ENCODE measurements around the gene NADK2. TPM values are rescaled to one million over a fixed set of nuclear protein-coding genes. Genes with fewer than 3 reads are reported as not detected.

The NADK2 gene
- total RNA-seq, 6 experiments from 2014 or later = 102 to 253 (median 142) TPM

DNA sequence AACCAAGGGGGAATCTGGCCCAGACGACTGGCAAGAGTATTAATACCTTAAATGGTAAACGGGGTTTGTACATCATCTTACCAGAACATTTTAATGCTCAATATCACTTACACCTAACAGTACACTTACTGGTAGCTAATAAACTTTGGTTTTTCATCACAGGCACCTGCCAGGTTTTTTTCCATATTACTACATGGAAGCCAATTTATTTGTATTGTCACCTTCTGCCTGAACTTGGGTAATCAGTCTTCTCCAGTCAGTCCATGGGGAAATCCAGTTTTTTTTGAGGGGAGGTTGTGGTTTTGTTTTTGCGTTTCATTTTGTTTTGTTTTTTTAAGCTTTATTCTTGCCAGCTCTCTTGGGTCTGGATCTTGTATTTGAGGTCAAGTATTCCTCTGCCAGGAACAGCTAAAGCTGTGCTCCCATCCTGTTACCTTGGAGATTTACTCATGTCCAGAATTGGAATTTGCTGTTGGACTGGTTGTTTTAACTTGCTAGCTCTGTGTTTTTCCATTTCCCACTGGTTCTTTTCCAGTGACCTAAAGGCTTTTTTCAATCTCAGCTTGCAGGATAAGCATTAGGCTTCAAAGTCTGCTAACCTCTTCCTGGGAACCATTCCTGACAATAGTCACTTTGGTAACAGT lies 11.1 kb upstream of the NADK2 start:
- peak; percentile 34 to 95 (median 72) for ATAC-seq
- H3K4me1 ChIP-seq = peaks cover 0 to 7% (median 0%) of the 10 kb centered on the region in 4 donors
- no peak overlapping the region for H3K4me3 ChIP-seq
- no peaks in the 10 kb centered on the region for H3K9me3 ChIP-seq
- H3K27me3 ChIP-seq = no peaks in the 10 kb centered on the region
- no peaks in the 10 kb centered on the region for H3K36me3 ChIP-seq
- WGBS (ENCODE audit: insufficient coverage, low coverage, low lambda C conversion rate, missing lambda C conversion rate) = 62% methylated on average over 3 of the region's 3 CpGs
- DNase-seq = no peak
- intact Hi-C loops (cut with DNase I) = no loop called here
- peak overlapping the region in 1 of 3 donors; percentile 16 for H3K27ac ChIP-seq
- TF ChIP-seq, protein P1, sequence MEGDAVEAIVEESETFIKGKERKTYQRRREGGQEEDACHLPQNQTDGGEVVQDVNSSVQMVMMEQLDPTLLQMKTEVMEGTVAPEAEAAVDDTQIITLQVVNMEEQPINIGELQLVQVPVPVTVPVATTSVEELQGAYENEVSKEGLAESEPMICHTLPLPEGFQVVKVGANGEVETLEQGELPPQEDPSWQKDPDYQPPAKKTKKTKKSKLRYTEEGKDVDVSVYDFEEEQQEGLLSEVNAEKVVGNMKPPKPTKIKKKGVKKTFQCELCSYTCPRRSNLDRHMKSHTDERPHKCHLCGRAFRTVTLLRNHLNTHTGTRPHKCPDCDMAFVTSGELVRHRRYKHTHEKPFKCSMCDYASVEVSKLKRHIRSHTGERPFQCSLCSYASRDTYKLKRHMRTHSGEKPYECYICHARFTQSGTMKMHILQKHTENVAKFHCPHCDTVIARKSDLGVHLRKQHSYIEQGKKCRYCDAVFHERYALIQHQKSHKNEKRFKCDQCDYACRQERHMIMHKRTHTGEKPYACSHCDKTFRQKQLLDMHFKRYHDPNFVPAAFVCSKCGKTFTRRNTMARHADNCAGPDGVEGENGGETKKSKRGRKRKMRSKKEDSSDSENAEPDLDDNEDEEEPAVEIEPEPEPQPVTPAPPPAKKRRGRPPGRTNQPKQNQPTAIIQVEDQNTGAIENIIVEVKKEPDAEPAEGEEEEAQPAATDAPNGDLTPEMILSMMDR (IDR thresholded peaks at IDR 0.05) = no peak
- no peak for TF ChIP-seq POLR2A (IDR thresholded peaks at IDR 0.05)

DNA sequence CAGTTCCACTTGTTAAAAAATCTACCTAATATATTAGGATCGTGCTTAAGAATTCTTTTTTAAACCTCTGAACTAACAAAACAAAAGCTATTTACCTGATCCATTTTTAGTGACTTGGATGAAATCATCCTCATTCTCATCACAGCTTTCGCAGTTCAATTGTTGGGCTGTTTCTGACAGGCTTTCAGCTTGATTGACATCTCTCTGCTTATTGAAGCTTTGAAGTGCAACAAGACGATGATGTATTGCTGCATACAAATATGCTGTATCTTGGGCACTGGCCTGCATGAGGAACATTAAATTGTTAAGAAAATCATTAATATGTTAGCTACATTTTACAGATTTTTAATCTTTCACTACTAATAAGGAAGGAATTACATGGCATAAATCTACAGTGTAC lies 9.5 kb upstream of the NADK2 start:
- Histone ChIP-seq H3K4me1 (peaks cover 0 to 7% (median 0%) of the 10 kb centered on the region in 4 donors), H3K4me3 (no peak overlapping the region), H3K27ac (no peak overlapping the region), H3K36me3 (no peaks in the 10 kb centered on the region), H3K27me3 (no peaks in the 10 kb centered on the region), H3K9me3 (no peaks in the 10 kb centered on the region)
- intact Hi-C loops (cut with DNase I) = no loop called here
- ATAC-seq (no peak), DNase-seq (no peak)
- TF ChIP-seq, protein P1 (IDR thresholded peaks at IDR 0.05) = no peak
- no peak for TF ChIP-seq POLR2A (IDR thresholded peaks at IDR 0.05)
- 80% methylated on average over 3 of the region's 3 CpGs for WGBS (ENCODE audit: insufficient coverage, low coverage, low lambda C conversion rate, missing lambda C conversion rate)

DNA sequence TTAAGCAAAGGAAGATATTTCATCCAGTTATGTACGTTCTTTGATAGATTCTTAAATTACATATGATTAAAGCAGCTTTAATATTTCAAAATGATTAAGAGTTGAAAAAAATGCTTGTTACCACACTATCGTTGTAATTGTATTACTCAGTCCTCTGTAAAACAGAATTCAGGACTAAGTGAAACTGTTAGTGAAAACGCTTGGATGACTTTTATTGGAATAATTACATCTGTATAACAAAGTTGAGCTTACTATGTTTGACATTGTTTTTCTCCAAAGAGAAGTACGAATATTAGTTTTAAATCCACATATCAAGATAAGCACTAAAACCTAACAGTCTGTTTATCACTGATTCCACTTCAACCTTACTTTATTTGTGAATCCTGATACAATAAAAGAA lies 8.7 kb upstream of the NADK2 start:
- intact Hi-C loops (cut with DNase I) = no loop called here

DNA sequence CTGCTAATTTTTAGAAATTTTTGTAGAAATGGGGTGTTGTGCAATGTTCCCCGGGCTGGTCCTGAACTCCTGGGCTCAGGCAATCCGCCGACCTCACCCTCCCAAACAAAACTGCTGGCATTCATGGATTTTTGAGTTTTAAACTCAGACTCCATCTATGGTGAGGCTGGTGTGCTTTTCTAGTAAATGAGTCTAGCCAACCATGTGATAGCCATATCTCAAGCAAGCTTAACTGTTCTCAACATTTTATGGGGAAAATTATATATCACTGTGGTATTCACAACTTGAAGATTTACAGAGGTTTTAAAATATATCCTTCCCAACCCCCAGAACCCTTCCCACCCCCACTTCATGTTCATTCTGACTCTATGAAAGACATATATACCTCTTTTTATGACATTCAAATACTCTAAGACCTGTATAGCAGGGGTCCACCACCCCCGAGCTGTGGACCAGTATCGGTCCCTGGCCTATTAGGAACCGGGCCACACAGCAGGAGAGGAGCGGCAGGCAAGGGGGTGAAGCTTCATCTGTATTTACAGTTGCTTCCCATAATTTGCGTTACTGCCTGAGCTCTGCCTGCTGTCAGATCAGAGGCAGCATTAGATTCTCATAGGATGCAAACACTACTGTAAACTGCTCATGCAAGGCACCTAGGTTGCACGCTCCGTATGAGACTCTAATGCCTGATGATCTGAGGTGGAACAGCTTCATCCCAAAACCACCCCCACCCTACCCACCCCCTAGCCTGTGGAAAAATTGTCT lies 4.5 kb upstream of the NADK2 start:
- Histone ChIP-seq H3K36me3 (no peaks in the 10 kb centered on the region), H3K4me1 (peaks cover 0 to 14% (median 3%) of the 10 kb centered on the region in 4 donors), H3K27me3 (no peaks in the 10 kb centered on the region), H3K4me3 (no peak overlapping the region), H3K9me3 (no peaks in the 10 kb centered on the region), H3K27ac (no peak overlapping the region)
- ATAC-seq = no peak
- DNase-seq = no peak
- intact Hi-C loops (cut with DNase I) = no loop called here
- TF ChIP-seq, protein P1 (IDR thresholded peaks at IDR 0.05) = no peak
- no peak for TF ChIP-seq POLR2A (IDR thresholded peaks at IDR 0.05)
- 83% methylated on average over 9 of the region's 10 CpGs for WGBS (ENCODE audit: insufficient coverage, low coverage, low lambda C conversion rate, missing lambda C conversion rate)

More for the DNA sequence above, 8.7 kb upstream of the NADK2 start:
- WGBS (ENCODE audit: insufficient coverage, low coverage, low lambda C conversion rate, missing lambda C conversion rate) = 84% methylated on average over 4 of the region's 4 CpGs
- ATAC-seq = no peak
- H3K4me1 ChIP-seq = peaks cover 0 to 7% (median 0%) of the 10 kb centered on the region in 4 donors
- H3K9me3 ChIP-seq = no peaks in the 10 kb centered on the region
- no peaks in the 10 kb centered on the region for H3K27me3 ChIP-seq
- TF ChIP-seq, protein P1 (IDR thresholded peaks at IDR 0.05) = no peak
- TF ChIP-seq POLR2A (IDR thresholded peaks at IDR 0.05) = no peak
- no peak overlapping the region for H3K4me3 ChIP-seq
- DNase-seq = no peak
- H3K27ac ChIP-seq = no peak overlapping the region
- no peaks in the 10 kb centered on the region for H3K36me3 ChIP-seq
